Right atrium auricular region (tissue), 2 donors: ENCODE measurements around the gene PUM1. TPM values are rescaled to one million over a fixed set of nuclear protein-coding genes. Genes with fewer than 3 reads are reported as not detected.

Experiments used
- DNase-seq: peaks from one replicate; pipeline ENCODE4 v3.0.0-alpha.2; 2019; ENCODE audit warnings: low spot score
- H3K27ac ChIP-seq, 2 donors: fragments of 200-600 bp; sonication (generic); 1 replicate in 1 of 2; 2 replicates in 1 of 2; pipeline ENCODE4 v1.5.1; 2016 to 2019
- H3K27me3 ChIP-seq, 2 donors: fragments of 200-600 bp; sonication (generic); one replicate each; pipeline versions ENCODE4 v1.5.1 to v1.6.0; 2017 to 2019
- H3K36me3 ChIP-seq: fragments of 200-600 bp; sonication (generic); one replicate; pipeline ENCODE4 v1.5.1; 2016
- H3K4me1 ChIP-seq, 2 donors: fragments of 200-600 bp; sonication (generic); one replicate each; pipeline versions ENCODE4 v1.5.1 to v1.6.0; 2017 to 2019
- H3K4me3 ChIP-seq, 2 donors: fragments of 200-600 bp; sonication (generic); 1 replicate in 1 of 2; 2 replicates in 1 of 2; pipeline ENCODE4 v1.5.1; 2017 to 2019; ENCODE audit warnings: mild to moderate bottlenecking in 1 of 2, moderate library complexity in 1 of 2
- H3K9me3 ChIP-seq, 2 donors: fragments of 200-600 bp; sonication (generic); one replicate each; pipeline ENCODE4 v1.5.1; 2019
- CTCF ChIP-seq, 2 donors: fragments of 200-600 bp; sonication (generic); IDR thresholded peaks; one replicate each; pipeline ENCODE4 v1.5.1; 2019; ENCODE audit warnings: antibody characterized with exemption in 2 of 2
- total RNA-seq, 2 donors: library from RNA; depleted of rRNA; stranded (reverse); fragments of >200 nt; gene quantifications; one replicate each; pipeline ENCODE4 v1.1.0, GENCODE V29; 2016

PUM1 gene
- total RNA-seq, 2 donors from 2014 or later: 51.2 to 68.8 TPM

DNA sequence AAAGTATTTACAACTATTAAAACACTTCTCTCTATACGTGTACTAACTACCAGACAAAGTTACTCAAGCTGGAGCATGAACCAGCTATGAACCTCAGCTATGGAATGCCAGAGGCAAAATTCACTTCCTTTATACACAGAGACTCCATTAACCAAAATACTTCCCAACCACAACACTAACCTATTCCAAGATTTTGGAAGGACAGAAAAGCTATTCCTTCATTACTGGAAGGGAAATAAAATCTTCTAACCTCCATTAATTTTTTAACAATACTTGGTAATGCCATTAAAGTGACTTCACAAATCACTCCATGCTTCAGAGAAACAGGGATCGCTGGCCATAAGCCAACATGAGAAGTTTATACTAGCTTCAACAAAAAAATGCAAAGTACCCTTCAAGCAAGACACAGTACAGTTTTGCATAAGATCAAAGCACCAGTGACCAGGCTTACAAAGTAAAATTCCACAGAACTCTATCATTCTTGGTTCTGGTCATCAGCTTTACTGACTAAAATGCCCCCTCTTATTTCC is 58.0 kb downstream of the PUM1 start:
- TF ChIP-seq CTCF (IDR thresholded peaks at IDR 0.05): no peak
- no peak overlapping the region for H3K27ac ChIP-seq
- peaks cover 0 to 45% of the 10 kb centered on the region in 2 donors for H3K4me1 ChIP-seq
- no peak overlapping the region for H3K4me3 ChIP-seq
- H3K27me3 ChIP-seq: no peaks in the 10 kb centered on the region
- DNase-seq: no peak
- no peaks in the 10 kb centered on the region for H3K36me3 ChIP-seq
- H3K9me3 ChIP-seq: no peaks in the 10 kb centered on the region

GRCh38 chr1:31006747-31007146 is 58.8 kb downstream of the PUM1 start:
- Histone ChIP-seq H3K9me3 (no peaks in the 10 kb centered on the region), H3K36me3 (no peaks in the 10 kb centered on the region), H3K27ac (no peak overlapping the region), H3K4me1 (peaks cover 0 to 39% of the 10 kb centered on the region in 2 donors), H3K27me3 (no peaks in the 10 kb centered on the region), H3K4me3 (no peak overlapping the region)
- no peak for DNase-seq
- no peak for TF ChIP-seq CTCF (IDR thresholded peaks at IDR 0.05)

DNA sequence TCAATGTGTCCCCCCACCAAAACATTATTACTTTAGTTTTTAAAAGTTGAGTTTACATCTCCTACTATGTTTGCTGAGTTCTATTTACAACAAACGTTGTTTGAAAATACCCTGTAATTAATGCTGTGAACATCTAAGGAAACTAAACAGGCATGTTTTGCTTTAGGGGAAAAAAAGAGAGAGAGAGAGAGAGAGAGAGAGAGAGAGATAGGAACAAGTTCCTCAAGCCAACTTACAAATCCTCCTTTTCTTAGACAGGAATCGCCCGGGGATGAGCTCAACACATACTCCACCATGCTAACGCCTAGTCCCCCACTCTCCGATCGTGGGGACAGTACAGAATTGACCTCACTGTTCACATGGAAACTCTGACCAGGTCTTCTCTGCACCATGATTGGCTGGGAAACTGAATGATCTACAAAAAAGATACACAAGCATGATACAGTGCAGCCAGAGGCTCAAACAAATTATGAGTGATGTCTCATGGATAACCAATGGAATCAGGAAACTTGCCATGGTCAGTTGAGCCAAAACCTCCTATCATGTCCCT is 59.8 kb downstream of the PUM1 start:
- H3K4me1 ChIP-seq: peaks cover 0 to 30% of the 10 kb centered on the region in 2 donors
- no peaks in the 10 kb centered on the region for H3K27me3 ChIP-seq
- no peak overlapping the region for H3K27ac ChIP-seq
- no peaks in the 10 kb centered on the region for H3K36me3 ChIP-seq
- no peak overlapping the region for H3K4me3 ChIP-seq
- TF ChIP-seq CTCF (IDR thresholded peaks at IDR 0.05): no peak
- DNase-seq: no peak
- no peaks in the 10 kb centered on the region for H3K9me3 ChIP-seq

- no peaks in the 10 kb centered on the region for H3K36me3 ChIP-seq
- H3K4me1 ChIP-seq: peaks cover 0 to 25% of the 10 kb centered on the region in 2 donors
Observed at GRCh38 chr1:31005198-31005597, 60.3 kb downstream of the PUM1 start.

DNA sequence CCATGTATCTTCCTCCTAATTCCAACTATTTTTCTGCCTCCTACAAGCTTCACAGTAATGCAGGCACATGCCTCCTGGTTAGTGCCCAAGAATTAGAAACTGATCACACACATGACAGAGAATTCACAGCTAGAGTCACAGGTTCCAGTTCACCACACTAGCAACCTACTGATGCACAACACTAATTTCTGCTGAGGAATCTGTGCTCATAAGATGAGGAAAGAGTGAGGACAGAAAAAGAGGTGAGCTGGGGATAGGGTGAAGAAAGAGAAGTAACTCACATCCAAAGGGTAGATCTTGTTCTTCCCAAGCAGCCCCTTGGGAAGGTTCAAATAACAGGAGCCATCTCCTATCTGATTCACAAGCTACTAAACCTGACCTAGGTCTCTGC is 61.3 kb downstream of the PUM1 start:
- Histone ChIP-seq H3K9me3 (no peaks in the 10 kb centered on the region), H3K4me3 (no peak overlapping the region), H3K27ac (no peak overlapping the region), H3K27me3 (no peaks in the 10 kb centered on the region), H3K36me3 (no peaks in the 10 kb centered on the region), H3K4me1 (peaks cover 0 to 22% of the 10 kb centered on the region in 2 donors)
- no peak for DNase-seq
- TF ChIP-seq CTCF (IDR thresholded peaks at IDR 0.05): no peak

More at GRCh38 chr1:31005198-31005597, 60.3 kb downstream of the PUM1 start:
- DNase-seq: no peak
- no peak for TF ChIP-seq CTCF (IDR thresholded peaks at IDR 0.05)
- no peaks in the 10 kb centered on the region for H3K27me3 ChIP-seq
- no peak overlapping the region for H3K4me3 ChIP-seq
- no peak overlapping the region for H3K27ac ChIP-seq
- H3K9me3 ChIP-seq: no peaks in the 10 kb centered on the region
